ENCODE measurements around the gene SLC27A6. TPM values are rescaled to one million over a fixed set of nuclear protein-coding genes. Genes with fewer than 3 reads are reported as not detected.

The SLC27A6 gene
- total RNA-seq, 1 experiment from 2014 or later = not detected

GRCh38 chr5:129067745-129068144, 102.5 kb downstream of the SLC27A6 start:
- no peaks in the 10 kb centered on the region for H3K4me1 ChIP-seq (ENCODE audit: insufficient read depth, low read length, poor library complexity, severe bottlenecking)
- POLR2A ChIA-PET (ENCODE audit: low non-redundant PET) = interaction anchor here (0.7 kb wide), 1 partner anchor 31 kb away, joined by 3 read pairs; no protein-coding TSS in a partner anchor
- H3K9me3 ChIP-seq (ENCODE audit: low read depth, low read length, poor library complexity, severe bottlenecking) = no peaks in the 10 kb centered on the region
- H3K27ac ChIP-seq (ENCODE audit: low read depth, low read length, poor library complexity, severe bottlenecking) = no peak overlapping the region
- peaks cover 7% of the 10 kb centered on the region for H3K27me3 ChIP-seq (replicated peaks; ENCODE audit: insufficient read depth, low read depth, low read length, poor library complexity)
- no TSS peak for BruUV-seq (replicated peaks)
- no peak overlapping the region for H3K4me3 ChIP-seq (ENCODE audit: low read depth, low read length, poor library complexity, severe bottlenecking)
- intact Hi-C loops (cut with micrococcal nuclease; ENCODE audit: unreplicated experiment) = no loop called here
- TF ChIP-seq CTCF (conservative IDR thresholded peaks at IDR 0.05; ENCODE audit: low read depth, low read length) (no peak), EZH2 (IDR thresholded peaks at IDR 0.05; ENCODE audit: borderline replicate concordance, low read depth, low read length, poor library complexity, severe bottlenecking) (no peak)
- no peak for DNase-seq (ENCODE audit: low spot score)
- CTCF ChIA-PET = no interaction called here
- no peaks in the 10 kb centered on the region for H3K36me3 ChIP-seq (ENCODE audit: insufficient read depth, low read length, poor library complexity, severe bottlenecking)

GRCh38 chr5:129069292-129069691, 104.0 kb downstream of the SLC27A6 start:
- Histone ChIP-seq H3K4me3 (ENCODE audit: low read depth, low read length, poor library complexity, severe bottlenecking) (no peak overlapping the region), H3K36me3 (ENCODE audit: insufficient read depth, low read length, poor library complexity, severe bottlenecking) (no peaks in the 10 kb centered on the region), H3K9me3 (ENCODE audit: low read depth, low read length, poor library complexity, severe bottlenecking) (no peaks in the 10 kb centered on the region), H3K27ac (ENCODE audit: low read depth, low read length, poor library complexity, severe bottlenecking) (no peak overlapping the region), H3K4me1 (ENCODE audit: insufficient read depth, low read length, poor library complexity, severe bottlenecking) (no peaks in the 10 kb centered on the region), H3K27me3 (replicated peaks; ENCODE audit: insufficient read depth, low read depth, low read length, poor library complexity) (peaks cover 7% of the 10 kb centered on the region)
- no TSS peak for BruUV-seq (replicated peaks)
- DNase-seq (ENCODE audit: low spot score) = no peak
- ChIA-PET CTCF (no interaction called here), POLR2A (ENCODE audit: low non-redundant PET) (no interaction called here)
- no peak for TF ChIP-seq EZH2 (IDR thresholded peaks at IDR 0.05; ENCODE audit: borderline replicate concordance, low read depth, low read length, poor library complexity, severe bottlenecking)
- no peak for TF ChIP-seq CTCF (conservative IDR thresholded peaks at IDR 0.05; ENCODE audit: low read depth, low read length)
- intact Hi-C loops (cut with micrococcal nuclease; ENCODE audit: unreplicated experiment) = no loop called here

- H3K27ac ChIP-seq (ENCODE audit: low read depth, low read length, poor library complexity, severe bottlenecking) = no peak overlapping the region
- intact Hi-C loops (cut with micrococcal nuclease; ENCODE audit: unreplicated experiment) = no loop called here
- H3K4me3 ChIP-seq (ENCODE audit: low read depth, low read length, poor library complexity, severe bottlenecking) = no peak overlapping the region
- no peaks in the 10 kb centered on the region for H3K36me3 ChIP-seq (ENCODE audit: insufficient read depth, low read length, poor library complexity, severe bottlenecking)
- ChIA-PET CTCF (no interaction called here), POLR2A (ENCODE audit: low non-redundant PET) (no interaction called here)
- no TSS peak for BruUV-seq (replicated peaks)
- no peaks in the 10 kb centered on the region for H3K9me3 ChIP-seq (ENCODE audit: low read depth, low read length, poor library complexity, severe bottlenecking)
- H3K4me1 ChIP-seq (ENCODE audit: insufficient read depth, low read length, poor library complexity, severe bottlenecking) = no peaks in the 10 kb centered on the region
- peaks cover 7% of the 10 kb centered on the region for H3K27me3 ChIP-seq (replicated peaks; ENCODE audit: insufficient read depth, low read depth, low read length, poor library complexity)
- DNase-seq (ENCODE audit: low spot score) = no peak
- TF ChIP-seq CTCF (conservative IDR thresholded peaks at IDR 0.05; ENCODE audit: low read depth, low read length) (no peak), EZH2 (IDR thresholded peaks at IDR 0.05; ENCODE audit: borderline replicate concordance, low read depth, low read length, poor library complexity, severe bottlenecking) (no peak)
Measured at GRCh38 chr5:129073111-129073510, 107.8 kb downstream of the SLC27A6 start.

Data from A673 (cell line).